Mononuclear cell (primary cell): Measurements from ENCODE around the gene IRS2. TPM values are rescaled to one million over a fixed set of nuclear protein-coding genes. Genes with fewer than 3 reads are reported as not detected.
"Not testable (repeated sequence)": the region's sequence is repeated elsewhere in the genome, so short reads cannot be mapped to it uniquely, and the experiment has no call there.

ENCODE experiments used
- H3K27me3 ChIP-seq: 2 replicates; pipeline ENCODE4 v1.6.0; 2011; ENCODE audit warnings: low read length, control low read depth; ENCODE audit not compliant: insufficient read depth
- H3K4me1 ChIP-seq: 2 replicates; pipeline ENCODE4 v1.5.1; 2011; ENCODE audit warnings: mild to moderate bottlenecking, low read length, control low read depth; ENCODE audit not compliant: insufficient read depth
- H3K4me3 ChIP-seq: 2 replicates; pipeline ENCODE4 v1.5.1; 2011; ENCODE audit warnings: mild to moderate bottlenecking, low read length, moderate library complexity
- H3K9me3 ChIP-seq: 2 replicates; pipeline ENCODE4 v1.5.1; 2011; ENCODE audit warnings: low read depth, mild to moderate bottlenecking, control low read depth, low read length
- total RNA-seq: library from RNA; depleted of rRNA; stranded (reverse); fragments of >200 nt; gene quantifications from one replicate; pipeline ENCODE4 v1.2.3, GENCODE V29; 2012

The IRS2 gene
- 48.1 TPM for total RNA-seq

- Histone ChIP-seq H3K4me1 (peaks cover 48% of the 10 kb centered on the region), H3K4me3 (peak within 1 kb of the TSS; percentile 64), H3K27me3 (no peaks in the 10 kb centered on the region), H3K9me3 (no peaks in the 10 kb centered on the region)
Observed at GRCh38 chr13:109786457-109787134, at the start of gene IRS2. Gene IRS2 (minus strand): TSS chr13:109786583. CDS start chr13:109786053, 530 bp downstream.

- Histone ChIP-seq H3K9me3 (no peaks in the 10 kb centered on the region), H3K27me3 (peaks cover under 1% of the 10 kb centered on the region), H3K4me3 (no peak overlapping the region), H3K4me1 (no peaks in the 10 kb centered on the region)
Observed at GRCh38 chr13:109834973-109835720, 48.8 kb upstream of the IRS2 start.

- H3K4me3 ChIP-seq: no peak overlapping the region
- no peaks in the 10 kb centered on the region for H3K4me1 ChIP-seq
- H3K9me3 ChIP-seq: no peaks in the 10 kb centered on the region
- no peaks in the 10 kb centered on the region for H3K27me3 ChIP-seq
Observed at GRCh38 chr13:109833940-109834339, 47.6 kb upstream of the IRS2 start.

GRCh38 chr13:109833071-109833470 is 46.7 kb upstream of the IRS2 start:
- Histone ChIP-seq H3K9me3 (no peaks in the 10 kb centered on the region), H3K4me1 (no peaks in the 10 kb centered on the region)

GRCh38 chr13:109828591-109829316 is 42.4 kb upstream of the IRS2 start:
- not testable (repeated sequence) for H3K9me3 ChIP-seq, H3K27me3 ChIP-seq, H3K4me1 ChIP-seq, H3K4me3 ChIP-seq

More at GRCh38 chr13:109833071-109833470, 46.7 kb upstream of the IRS2 start:
- Histone ChIP-seq H3K27me3 (no peaks in the 10 kb centered on the region), H3K4me3 (no peak overlapping the region)

- H3K4me3 ChIP-seq, H3K9me3 ChIP-seq, H3K4me1 ChIP-seq, H3K27me3 ChIP-seq: not testable (repeated sequence)
Observed at GRCh38 chr13:109823201-109823600, 36.8 kb upstream of the IRS2 start.

GRCh38 chr13:109821103-109821502 is 34.7 kb upstream of the IRS2 start:
- no peaks in the 10 kb centered on the region for H3K4me1 ChIP-seq
- peaks cover 4% of the 10 kb centered on the region for H3K27me3 ChIP-seq
- no peak overlapping the region for H3K4me3 ChIP-seq
- no peaks in the 10 kb centered on the region for H3K9me3 ChIP-seq

GRCh38 chr13:109819874-109820273 is 33.5 kb upstream of the IRS2 start:
- no peaks in the 10 kb centered on the region for H3K9me3 ChIP-seq
- H3K4me3 ChIP-seq: no peak overlapping the region
- H3K4me1 ChIP-seq: no peaks in the 10 kb centered on the region
- H3K27me3 ChIP-seq: peaks cover 4% of the 10 kb centered on the region

GRCh38 chr13:109818886-109819285 is 32.5 kb upstream of the IRS2 start:
- H3K27me3 ChIP-seq: peaks cover 4% of the 10 kb centered on the region
- no peak overlapping the region for H3K4me3 ChIP-seq
- H3K9me3 ChIP-seq: no peaks in the 10 kb centered on the region
- H3K4me1 ChIP-seq: no peaks in the 10 kb centered on the region

- Histone ChIP-seq H3K27me3 (peaks cover 4% of the 10 kb centered on the region), H3K9me3 (no peaks in the 10 kb centered on the region), H3K4me3 (no peak overlapping the region), H3K4me1 (no peaks in the 10 kb centered on the region)
Observed at GRCh38 chr13:109817591-109818535, 31.5 kb upstream of the IRS2 start.

- peaks cover 4% of the 10 kb centered on the region for H3K27me3 ChIP-seq
- H3K4me3 ChIP-seq: no peak overlapping the region
- H3K9me3 ChIP-seq: no peaks in the 10 kb centered on the region
- H3K4me1 ChIP-seq: no peaks in the 10 kb centered on the region
Observed at GRCh38 chr13:109816808-109817203, 30.4 kb upstream of the IRS2 start.

GRCh38 chr13:109816112-109816807 is 29.9 kb upstream of the IRS2 start:
- peaks cover 4% of the 10 kb centered on the region for H3K27me3 ChIP-seq
- H3K4me3 ChIP-seq: no peak overlapping the region
- no peaks in the 10 kb centered on the region for H3K4me1 ChIP-seq
- H3K9me3 ChIP-seq: no peaks in the 10 kb centered on the region

GRCh38 chr13:109815651-109816050 is 29.3 kb upstream of the IRS2 start:
- Histone ChIP-seq H3K9me3 (no peaks in the 10 kb centered on the region), H3K4me1 (no peaks in the 10 kb centered on the region), H3K27me3 (peaks cover 4% of the 10 kb centered on the region), H3K4me3 (no peak overlapping the region)

- peaks cover 4% of the 10 kb centered on the region for H3K27me3 ChIP-seq
- no peak overlapping the region for H3K4me3 ChIP-seq
- H3K4me1 ChIP-seq: no peaks in the 10 kb centered on the region
- no peaks in the 10 kb centered on the region for H3K9me3 ChIP-seq
Observed at GRCh38 chr13:109813663-109814062, 27.3 kb upstream of the IRS2 start.
